Measurements from ENCODE around the gene ZNF587B. TPM values are rescaled to one million over a fixed set of nuclear protein-coding genes. Genes with fewer than 3 reads are reported as not detected.
A peak's percentile ranks its signal among the peaks of the same experiment; 100 is the strongest.
"Not testable (repeated sequence)": the region's sequence is repeated elsewhere in the genome, so short reads cannot be mapped to it uniquely, and the experiment has no call there.

ZNF587B gene
- total RNA-seq, 1 donor from 2014 or later = 29.8 TPM

DNA sequence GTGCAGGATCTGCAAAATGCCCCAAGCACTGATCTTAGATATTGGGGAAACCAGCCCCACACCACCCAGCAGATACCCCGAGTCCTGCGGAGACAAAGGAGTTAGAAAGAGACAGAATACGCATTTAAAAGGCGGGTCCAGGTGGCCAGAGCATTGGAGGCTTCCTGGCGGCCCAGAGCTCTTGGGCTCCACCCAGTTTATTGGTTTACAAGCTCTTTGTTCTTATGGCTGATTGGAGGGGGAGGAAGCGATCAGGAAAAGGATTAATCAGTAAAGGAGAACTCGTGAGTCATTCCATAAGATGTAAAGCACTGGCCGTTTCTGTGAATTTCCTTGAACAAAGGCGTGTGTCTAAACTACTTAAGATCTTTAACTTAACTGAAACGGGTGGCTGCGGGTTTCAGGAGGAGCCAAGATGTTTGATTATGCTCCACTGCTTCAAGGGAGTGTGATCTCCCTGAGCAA is 20.5 kb downstream of the ZNF587B start:
- H3K4me3 Mint-ChIP-seq (ENCODE audit: low read depth) = peak overlapping the region; percentile 91
- H3K27me3 Mint-ChIP-seq = no peaks in the 10 kb centered on the region
- peaks cover 18% of the 10 kb centered on the region for H3K36me3 Mint-ChIP-seq (ENCODE audit: insufficient read depth)
- H3K9me3 Mint-ChIP-seq (ENCODE audit: low read depth) = no peaks in the 10 kb centered on the region
- peaks cover 22% of the 10 kb centered on the region for H3K4me1 Mint-ChIP-seq (ENCODE audit: low read depth)
- peak overlapping the region; percentile 99 for H3K27ac Mint-ChIP-seq
- TF ChIP-seq, protein P1, sequence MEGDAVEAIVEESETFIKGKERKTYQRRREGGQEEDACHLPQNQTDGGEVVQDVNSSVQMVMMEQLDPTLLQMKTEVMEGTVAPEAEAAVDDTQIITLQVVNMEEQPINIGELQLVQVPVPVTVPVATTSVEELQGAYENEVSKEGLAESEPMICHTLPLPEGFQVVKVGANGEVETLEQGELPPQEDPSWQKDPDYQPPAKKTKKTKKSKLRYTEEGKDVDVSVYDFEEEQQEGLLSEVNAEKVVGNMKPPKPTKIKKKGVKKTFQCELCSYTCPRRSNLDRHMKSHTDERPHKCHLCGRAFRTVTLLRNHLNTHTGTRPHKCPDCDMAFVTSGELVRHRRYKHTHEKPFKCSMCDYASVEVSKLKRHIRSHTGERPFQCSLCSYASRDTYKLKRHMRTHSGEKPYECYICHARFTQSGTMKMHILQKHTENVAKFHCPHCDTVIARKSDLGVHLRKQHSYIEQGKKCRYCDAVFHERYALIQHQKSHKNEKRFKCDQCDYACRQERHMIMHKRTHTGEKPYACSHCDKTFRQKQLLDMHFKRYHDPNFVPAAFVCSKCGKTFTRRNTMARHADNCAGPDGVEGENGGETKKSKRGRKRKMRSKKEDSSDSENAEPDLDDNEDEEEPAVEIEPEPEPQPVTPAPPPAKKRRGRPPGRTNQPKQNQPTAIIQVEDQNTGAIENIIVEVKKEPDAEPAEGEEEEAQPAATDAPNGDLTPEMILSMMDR (IDR thresholded peaks at IDR 0.05; ENCODE audit: unreplicated experiment) = no peak
- no peak for DNase-seq (ENCODE audit: low spot score, unreplicated experiment)

DNA sequence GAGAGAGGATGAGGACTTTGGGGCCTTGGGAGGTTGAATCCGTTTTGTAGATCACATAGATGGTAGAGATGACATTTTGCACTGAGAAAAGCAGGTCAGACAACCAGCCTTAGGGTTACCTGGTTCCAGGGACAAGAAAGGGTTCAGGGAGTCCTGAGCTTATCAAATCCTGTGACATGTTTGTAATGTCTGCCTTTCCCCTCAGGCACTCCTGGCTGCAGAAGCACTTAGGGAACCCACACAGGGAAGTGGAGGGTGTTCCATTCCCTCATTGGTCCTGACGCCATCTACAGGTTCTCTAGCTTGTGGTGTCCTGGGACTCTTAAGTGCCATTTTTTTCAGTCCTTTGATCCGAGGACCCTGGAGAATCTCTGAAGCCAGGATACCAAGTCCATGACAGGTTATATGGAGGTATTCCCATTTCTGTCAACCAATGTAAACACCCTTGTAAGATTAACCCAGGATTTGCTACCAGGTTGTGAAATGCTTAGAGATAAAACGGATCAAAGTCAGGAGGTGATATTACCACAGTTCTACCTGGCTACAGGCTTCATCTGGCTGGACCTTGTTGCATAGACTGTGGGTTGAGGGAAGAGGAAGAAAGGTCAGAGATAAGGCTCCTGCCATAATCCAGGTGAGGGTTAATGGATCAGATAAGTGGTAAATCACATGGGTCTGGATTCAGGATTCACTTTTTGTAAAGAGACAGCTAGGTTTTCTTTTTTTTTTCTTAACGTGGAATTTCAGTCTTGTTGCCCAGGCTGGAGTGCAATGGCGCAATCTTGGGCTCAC is 21.9 kb downstream of the ZNF587B start:
- Mint-ChIP-seq H3K36me3 (ENCODE audit: insufficient read depth) (peaks cover 19% of the 10 kb centered on the region), H3K27ac (peak overlapping the region; percentile 99), H3K4me1 (ENCODE audit: low read depth) (peaks cover 22% of the 10 kb centered on the region), H3K4me3 (ENCODE audit: low read depth) (peak overlapping the region; percentile 33)
- DNase-seq (ENCODE audit: low spot score, unreplicated experiment); H3K9me3 Mint-ChIP-seq (ENCODE audit: low read depth); H3K27me3 Mint-ChIP-seq: not testable (repeated sequence)

DNA sequence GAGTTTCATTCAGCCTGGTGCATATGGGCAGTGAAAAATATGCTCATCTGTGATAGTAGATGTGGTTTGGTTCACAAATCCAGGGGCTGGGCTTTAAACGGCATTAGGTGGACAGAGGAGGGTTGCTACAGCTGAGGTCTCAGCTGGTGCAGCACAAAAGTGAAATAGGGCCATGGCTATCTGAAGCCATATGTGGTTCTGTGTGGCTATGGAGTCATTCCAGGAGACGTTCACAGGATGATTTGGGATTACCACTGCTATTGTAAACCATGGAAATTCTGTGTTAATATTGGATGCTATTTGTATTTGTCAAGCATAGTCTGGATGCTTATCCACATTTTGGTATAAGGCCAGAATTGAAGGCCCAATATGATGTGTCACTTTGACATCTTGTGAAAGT is 24.0 kb downstream of the ZNF587B start:
- not testable (repeated sequence) for H3K9me3 Mint-ChIP-seq (ENCODE audit: low read depth); H3K4me3 Mint-ChIP-seq (ENCODE audit: low read depth); DNase-seq (ENCODE audit: low spot score, unreplicated experiment); H3K27me3 Mint-ChIP-seq
- peak overlapping the region; percentile 59 for H3K27ac Mint-ChIP-seq
- H3K4me1 Mint-ChIP-seq (ENCODE audit: low read depth) = peaks cover 22% of the 10 kb centered on the region
- H3K36me3 Mint-ChIP-seq (ENCODE audit: insufficient read depth) = peaks cover 30% of the 10 kb centered on the region

GRCh38 chr19:57862351-57862750 is 32.3 kb downstream of the ZNF587B start:
- not testable (repeated sequence) for H3K27ac Mint-ChIP-seq; H3K4me3 Mint-ChIP-seq (ENCODE audit: low read depth); H3K9me3 Mint-ChIP-seq (ENCODE audit: low read depth); DNase-seq (ENCODE audit: low spot score, unreplicated experiment); H3K4me1 Mint-ChIP-seq (ENCODE audit: low read depth); H3K27me3 Mint-ChIP-seq
- H3K36me3 Mint-ChIP-seq (ENCODE audit: insufficient read depth) = peaks cover 70% of the 10 kb centered on the region

GRCh38 chr19:57867868-57868492 is 37.9 kb downstream of the ZNF587B start:
- Mint-ChIP-seq H3K27me3 (no peaks in the 10 kb centered on the region), H3K36me3 (ENCODE audit: insufficient read depth) (peaks cover 81% of the 10 kb centered on the region), H3K4me1 (ENCODE audit: low read depth) (no peaks in the 10 kb centered on the region), H3K4me3 (ENCODE audit: low read depth) (no peak overlapping the region), H3K9me3 (ENCODE audit: low read depth) (peaks cover 20% of the 10 kb centered on the region), H3K27ac (peak overlapping the region; percentile 73)
- DNase-seq (ENCODE audit: low spot score, unreplicated experiment) = no peak
- TF ChIP-seq, protein P1 (IDR thresholded peaks at IDR 0.05; ENCODE audit: unreplicated experiment) = no peak

DNA sequence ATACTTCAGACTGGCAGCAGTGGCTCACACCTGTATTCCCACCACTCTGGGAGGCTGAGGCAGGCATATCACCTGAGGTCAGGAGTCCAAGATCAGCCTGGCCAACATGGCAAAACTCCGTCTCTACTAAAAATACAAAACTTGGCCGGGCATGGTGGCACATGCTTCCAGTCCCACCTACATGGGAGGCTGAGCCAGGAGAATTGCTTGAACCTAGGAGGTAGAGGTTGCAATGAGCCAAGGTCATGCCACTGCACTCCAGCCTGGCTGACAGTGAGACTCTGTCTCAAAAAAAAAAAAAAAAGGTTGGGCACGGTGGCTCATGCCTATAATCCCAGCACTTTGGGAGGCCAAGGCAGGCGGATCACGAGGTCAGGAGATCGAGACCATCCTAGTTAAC is 39.6 kb downstream of the ZNF587B start:
- H3K27me3 Mint-ChIP-seq; H3K4me1 Mint-ChIP-seq (ENCODE audit: low read depth); DNase-seq (ENCODE audit: low spot score, unreplicated experiment); H3K4me3 Mint-ChIP-seq (ENCODE audit: low read depth): not testable (repeated sequence)
- peaks cover 84% of the 10 kb centered on the region for H3K36me3 Mint-ChIP-seq (ENCODE audit: insufficient read depth)
- H3K27ac Mint-ChIP-seq = peak overlapping the region; percentile 24
- peaks cover 35% of the 10 kb centered on the region for H3K9me3 Mint-ChIP-seq (ENCODE audit: low read depth)

GRCh38 chr19:57870225-57870624 is 40.1 kb downstream of the ZNF587B start:
- Mint-ChIP-seq H3K4me1 (ENCODE audit: low read depth) (no peaks in the 10 kb centered on the region), H3K4me3 (ENCODE audit: low read depth) (no peak overlapping the region), H3K9me3 (ENCODE audit: low read depth) (peaks cover 37% of the 10 kb centered on the region), H3K27me3 (no peaks in the 10 kb centered on the region), H3K36me3 (ENCODE audit: insufficient read depth) (peaks cover 83% of the 10 kb centered on the region), H3K27ac (peak overlapping the region; percentile 93)
- TF ChIP-seq, protein P1 (IDR thresholded peaks at IDR 0.05; ENCODE audit: unreplicated experiment) = no peak
- no peak for DNase-seq (ENCODE audit: low spot score, unreplicated experiment)

Data from progenitor cell of endocrine pancreas (in vitro differentiated cells).